Breast epithelium (tissue), 3 donors: ENCODE data around the gene MTHFR.

ENCODE experiments used
- CTCF ChIP-seq, 3 donors: fragments of 450-650 bp; IDR thresholded peaks; one replicate each; pipeline ENCODE4 v1.5.1; 2016 to 2017; ENCODE audit warnings: antibody characterized with exemption in 3 of 3, mild to moderate bottlenecking in 3 of 3, moderate library complexity in 3 of 3
- POLR2A ChIP-seq: fragments of 450-650 bp; IDR thresholded peaks from one replicate; pipeline ENCODE4 v1.6.1; 2016; ENCODE audit warnings: antibody characterized with exemption, mild to moderate bottlenecking, moderate library complexity
- POLR2AphosphoS5 ChIP-seq, 3 donors: sonication (generic); formaldehyde crosslinking; IDR thresholded peaks; one replicate each; pipeline ENCODE4 v1.6.1; 2017; ENCODE audit warnings: antibody characterized with exemption in 3 of 3

GRCh38 chr1:11746092-11746491, 59.7 kb downstream of the MTHFR start:
- TF ChIP-seq CTCF (IDR thresholded peaks at IDR 0.05) (no peak), POLR2A (no peak), POLR2AphosphoS5 (IDR thresholded peaks at IDR 0.05) (no peak)
